SK-N-SH (cell line): ENCODE data around the gene ADCY9. TPM values are rescaled to one million over a fixed set of nuclear protein-coding genes. Genes with fewer than 3 reads are reported as not detected.

Experiments
- CTCF ChIA-PET: fragments of 300-600, 350-600 bp; formaldehyde crosslinking; extraction: SDS; loops from one replicate; lab custom pipeline; 2021; lab: Yijun Ruan, JAX
- POLR2A ChIA-PET: fragments of 350-600 bp; sonication (Branson Sonifier 250); formaldehyde crosslinking; extraction: SDS; loops from one replicate; lab custom pipeline; 2020; ENCODE audit warnings: antibody characterized with exemption, inconsistent platforms; lab: Yijun Ruan, JAX
- DNase-seq: peaks from one replicate; pipeline ENCODE4 v3.0.0; 2012
- H2AFZ ChIP-seq: fragments of 200-600 bp; sonication (generic); 2 replicates; pipeline ENCODE4 v1.8.1; 2016; ENCODE audit warnings: antibody characterized with exemption, mild to moderate bottlenecking, low read depth
- H3F3A ChIP-seq: fragments of 200-600 bp; sonication (generic); replicated peaks from 2 replicates; pipeline ENCODE3; 2016; ENCODE audit warnings: antibody characterized with exemption, mild to moderate bottlenecking; ENCODE audit not compliant: insufficient read depth
- H3K27ac ChIP-seq, 2 experiments: fragments of 200-500 bp in 1 of 2; fragments of 200-600 bp in 1 of 2; sonication (Bioruptor generic) in 1 of 2; sonication (generic), shearing (Covaris generic) in 1 of 2; 2 replicates each; pipeline versions ENCODE4 v1.5.1 to v1.6.1; 2014 to 2016; ENCODE audit warnings: low read depth in 2 of 2, inconsistent platforms in 1 of 2, low read length in 1 of 2, mild to moderate bottlenecking in 1 of 2, mixed read lengths in 1 of 2
- H3K27me3 ChIP-seq: fragments of 200-600 bp; sonication (generic), shearing (Covaris generic); 2 replicates; pipeline ENCODE4 v1.6.1; 2016; ENCODE audit warnings: mixed run types; ENCODE audit not compliant: insufficient read depth
- H3K36me3 ChIP-seq, 2 experiments: fragments of 200-500 bp in 1 of 2; fragments of 200-600 bp in 1 of 2; sonication (Bioruptor generic) in 1 of 2; sonication (generic) in 1 of 2; replicated peaks in 1 of 2; 2 replicates each; pipeline versions ENCODE3 to v1.5.1; 2014 to 2016; ENCODE audit warnings: low read length in 1 of 2, mild to moderate bottlenecking in 1 of 2; ENCODE audit not compliant: insufficient read depth in 2 of 2, control insufficient read depth in 1 of 2
- H3K4me1 ChIP-seq, 2 experiments: fragments of 200-500 bp in 1 of 2; fragments of 200-600 bp in 1 of 2; sonication (Bioruptor generic) in 1 of 2; sonication (generic), shearing (Covaris generic) in 1 of 2; 2 replicates each; pipeline versions ENCODE4 v1.5.1 to v1.6.1; 2014 to 2016; ENCODE audit warnings: low read depth in 1 of 2, low read length in 1 of 2, mixed run types in 1 of 2; ENCODE audit not compliant: insufficient read depth in 2 of 2, control insufficient read depth in 1 of 2
- H3K4me2 ChIP-seq: fragments of 200-600 bp; sonication (generic), shearing (Covaris generic); 2 replicates; pipeline ENCODE4 v1.6.1; 2017; ENCODE audit warnings: mixed run types
- H3K4me3 ChIP-seq, 2 experiments: fragments of 200-500 bp in 1 of 2; fragments of 200-600 bp in 1 of 2; sonication (Bioruptor generic) in 1 of 2; sonication (generic), shearing (Covaris generic) in 1 of 2; 2 replicates each; pipeline versions ENCODE4 v1.5.1 to v1.8.1; 2014 to 2016; ENCODE audit warnings: low read depth in 2 of 2, inconsistent platforms in 1 of 2, low read length in 1 of 2, mild to moderate bottlenecking in 1 of 2, mixed read lengths in 1 of 2, moderate library complexity in 1 of 2
- H3K79me2 ChIP-seq: fragments of 200-600 bp; sonication (generic); 2 replicates; pipeline ENCODE4 v1.8.1; 2017; ENCODE audit warnings: mild to moderate bottlenecking; ENCODE audit not compliant: insufficient read depth
- H3K9ac ChIP-seq: fragments of 200-600 bp; sonication (generic); 2 replicates; pipeline ENCODE4 v1.6.1; 2017; ENCODE audit warnings: mixed run types
- H3K9me2 ChIP-seq: fragments of 200-600 bp; sonication (generic); 2 replicates; pipeline ENCODE4 v1.6.1; 2017; ENCODE audit warnings: mixed run types
- H3K9me3 ChIP-seq: fragments of 200-600 bp; sonication (generic); 2 replicates; pipeline ENCODE4 v1.6.1; 2017; ENCODE audit warnings: mixed run types, mild to moderate bottlenecking, moderate library complexity
- H4K20me1 ChIP-seq: fragments of 200-600 bp; sonication (generic); 2 replicates; pipeline ENCODE4 v1.6.1; 2017; ENCODE audit warnings: mild to moderate bottlenecking, mixed run types; ENCODE audit not compliant: insufficient read depth
- CHD2 ChIP-seq: fragments of 150-350 bp; IDR thresholded peaks from 2 replicates; pipeline ENCODE4 v1.6.1; 2018; ENCODE audit warnings: low read length; ENCODE audit not compliant: partially characterized antibody
- ELF1 ChIP-seq: IDR thresholded peaks from 2 replicates; pipeline ENCODE4 v1.4.0; 2012
- EZH2phosphoT487 ChIP-seq: fragments of 200-600 bp; sonication (generic); IDR thresholded peaks from 2 replicates; pipeline ENCODE4 v1.6.1; 2017; ENCODE audit warnings: low read depth, mixed run types, mild to moderate bottlenecking, antibody characterized with exemption, moderate library complexity, borderline replicate concordance
- FOSL2 ChIP-seq: IDR thresholded peaks from 2 replicates; pipeline ENCODE4 v1.4.0; 2012; ENCODE audit warnings: low read depth, mild to moderate bottlenecking, moderate library complexity, borderline replicate concordance
- FOXM1 ChIP-seq: IDR thresholded peaks from 2 replicates; pipeline ENCODE4 v1.4.0; 2012; ENCODE audit warnings: low read depth, mild to moderate bottlenecking
- GABPA ChIP-seq: IDR thresholded peaks from 2 replicates; pipeline ENCODE4 v1.4.0; 2012; ENCODE audit warnings: low read depth, mild to moderate bottlenecking
- GATA2 ChIP-seq: sonication (generic); formaldehyde crosslinking; IDR thresholded peaks from 2 replicates; pipeline ENCODE4 v1.5.0; 2020; ENCODE audit warnings: mild to moderate bottlenecking, missing genetic modification reagents
- JUND ChIP-seq: IDR thresholded peaks from 2 replicates; pipeline ENCODE4 v1.4.0; 2012
- MAX ChIP-seq: IDR thresholded peaks from 2 replicates; pipeline ENCODE4 v1.4.0; 2012; ENCODE audit warnings: low read depth
- MEF2A ChIP-seq: IDR thresholded peaks from 2 replicates; pipeline ENCODE4 v1.4.0; 2012; ENCODE audit warnings: low read depth, borderline replicate concordance
- MXI1 ChIP-seq: IDR thresholded peaks from 2 replicates; pipeline ENCODE4 v1.6.1; 2012; ENCODE audit warnings: mild to moderate bottlenecking, low read depth, low read length, improper control_type of control experiment
- NFIC ChIP-seq: IDR thresholded peaks from 2 replicates; pipeline ENCODE4 v1.4.0; 2012; ENCODE audit warnings: borderline replicate concordance
- POLR2AphosphoS5 ChIP-seq: IDR thresholded peaks from 2 replicates; pipeline ENCODE4 v1.6.1; 2012; ENCODE audit warnings: low read depth, low read length
- RAD21 ChIP-seq: IDR thresholded peaks from 2 replicates; pipeline ENCODE4 v1.6.1; 2012; ENCODE audit warnings: mild to moderate bottlenecking, low read length
- RCOR1 ChIP-seq: fragments of 150-350 bp; IDR thresholded peaks from 2 replicates; pipeline ENCODE4 v1.6.1; 2017; ENCODE audit warnings: antibody characterized with exemption, low read length
- RFX5 ChIP-seq: IDR thresholded peaks from 2 replicates; pipeline ENCODE4 v1.6.1; 2012; ENCODE audit warnings: mild to moderate bottlenecking, improper control_type of control experiment, low read length
- RXRA ChIP-seq: IDR thresholded peaks from 2 replicates; pipeline ENCODE4 v1.4.0; 2012; ENCODE audit warnings: low read depth, mild to moderate bottlenecking, borderline replicate concordance
- SIN3A ChIP-seq: IDR thresholded peaks from 2 replicates; pipeline ENCODE4 v1.6.1; 2012; ENCODE audit warnings: low read depth, mild to moderate bottlenecking, low read length, moderate library complexity, borderline replicate concordance
- TCF12 ChIP-seq: IDR thresholded peaks from 2 replicates; pipeline ENCODE4 v1.4.0; 2012
- USF1 ChIP-seq: IDR thresholded peaks from 2 replicates; pipeline ENCODE4 v1.4.0; 2012; ENCODE audit warnings: low read depth, borderline replicate concordance
- YY1 ChIP-seq: IDR thresholded peaks from 2 replicates; pipeline ENCODE4 v1.4.0; 2012; ENCODE audit warnings: low read depth, mild to moderate bottlenecking
- WGBS: methylation state at CpG from one replicate; pipeline ENCODE4 v1.1.6; 2017; ENCODE audit warnings: low lambda C conversion rate; 5-methylcytosine and 5-hydroxymethylcytosine counted together
- polyA plus RNA-seq, 3 experiments: library from polyadenylated mRNA; depleted of rRNA; stranded (reverse); fragments of >200 nt; gene quantifications; 2 replicates each; pipeline ENCODE4 v1.2.3, GENCODE V29; 2012

Gene ADCY9
- polyA plus RNA-seq, 1 of the 3 experiments (the other 2 are of a cell fraction) = 5.2 TPM

GRCh38 chr16:4004206-4004605 is 112.0 kb downstream of the ADCY9 start:
- Histone ChIP-seq H3K9me2 (no peaks in the 10 kb centered on the region), H3K9me3 (no peaks in the 10 kb centered on the region), H4K20me1 (no peaks in the 10 kb centered on the region)
- POLR2A ChIA-PET = no interaction called here
- no peak for DNase-seq
- no peak for TF ChIP-seq USF1
- no peak for TF ChIP-seq NFIC
- TF ChIP-seq FOSL2 = no peak
- TF ChIP-seq MXI1 = no peak
- TF ChIP-seq GATA2 (CRISPR knock-in tag) = no peak
- no peak for TF ChIP-seq JUND
- no peak for TF ChIP-seq FOXM1
- no peak for TF ChIP-seq RCOR1
- TF ChIP-seq, all 33 proteins: peak for 0
- no peak overlapping the region for H3K27ac ChIP-seq
- CTCF ChIA-PET = interaction anchor here (0.6 to 1.4 kb wide), 6 partner anchors 21 to 398 kb away, joined by 3 to 5 read pairs (median 3); no protein-coding TSS in a partner anchor
- no peaks in the 10 kb centered on the region for H3K27me3 ChIP-seq
- H3K36me3 ChIP-seq = no peaks in the 10 kb centered on the region
- no peaks in the 10 kb centered on the region for H3K79me2 ChIP-seq
- H2AFZ ChIP-seq = no peak overlapping the region
- no peak overlapping the region for H3K4me2 ChIP-seq
- H3K4me3 ChIP-seq = no peak overlapping the region
- H3F3A ChIP-seq = no peaks in the 10 kb centered on the region
- no peaks in the 10 kb centered on the region; a peak in 2 of 4 replicates for H3K4me1 ChIP-seq
- WGBS = 82% methylated on average over 7 of the region's 7 CpGs
- H3K9ac ChIP-seq = no peak overlapping the region

- ChIA-PET POLR2A (no interaction called here), CTCF (interaction anchor here (0.6 to 1.4 kb wide), 4 partner anchors 20 to 250 kb away, joined by 3 to 5 read pairs (median 4); no protein-coding TSS in a partner anchor)
- Histone ChIP-seq H3K9ac (no peak overlapping the region), H3K9me3 (no peaks in the 10 kb centered on the region), H3K4me1 (no peaks in the 10 kb centered on the region; a peak in 2 of 4 replicates), H3K4me3 (no peak overlapping the region), H3K27me3 (no peaks in the 10 kb centered on the region), H2AFZ (no peak overlapping the region), H3K79me2 (no peaks in the 10 kb centered on the region), H3K36me3 (no peaks in the 10 kb centered on the region), H3K27ac (no peak overlapping the region), H3K4me2 (no peak overlapping the region), H4K20me1 (no peaks in the 10 kb centered on the region), H3F3A (no peaks in the 10 kb centered on the region), H3K9me2 (no peaks in the 10 kb centered on the region)
- no peak for TF ChIP-seq YY1
- TF ChIP-seq JUND = no peak
- no peak for TF ChIP-seq POLR2AphosphoS5
- no peak for TF ChIP-seq EZH2phosphoT487
- no peak for TF ChIP-seq SIN3A
- no peak for TF ChIP-seq GATA2 (CRISPR knock-in tag)
- no peak for TF ChIP-seq CHD2
- no peak for TF ChIP-seq TCF12
- TF ChIP-seq MAX = no peak
- TF ChIP-seq RAD21 = no peak
- no peak for TF ChIP-seq ELF1
- no peak for TF ChIP-seq RFX5
- no peak for TF ChIP-seq GABPA
- no peak for TF ChIP-seq MEF2A
- TF ChIP-seq RXRA = no peak
- DNase-seq = no peak
- WGBS = 97% methylated on average over 11 of the region's 11 CpGs
Measured at GRCh38 chr16:4003576-4003975, 112.7 kb downstream of the ADCY9 start.
